C4-2B (cell line): ENCODE results near the gene AASDH.

Experiments
- CTCF ChIP-seq: fragments of 450-650 bp; conservative IDR thresholded peaks from 2 replicates; pipeline ENCODE4 v1.5.1; 2017; ENCODE audit warnings: mild to moderate bottlenecking
- ZFX ChIP-seq: fragments of 450-650 bp; IDR thresholded peaks from 2 replicates; pipeline ENCODE4 v1.6.1; 2017

- TF ChIP-seq CTCF (no peak), ZFX (no peak)
These were observed 97.4 kb downstream of the AASDH start for GRCh38 chr4:56289934-56290333.
